ENCODE results near the gene PSMB5.

Gene PSMB5

GRCh38 chr14:23043754-23044153, 9.1 kb upstream of the PSMB5 start:
- DNase-seq (ENCODE audit: low spot score), result no peak

- no peak for DNase-seq (ENCODE audit: low spot score)
Measured at GRCh38 chr14:23043145-23043544, 8.4 kb upstream of the PSMB5 start.

DNA sequence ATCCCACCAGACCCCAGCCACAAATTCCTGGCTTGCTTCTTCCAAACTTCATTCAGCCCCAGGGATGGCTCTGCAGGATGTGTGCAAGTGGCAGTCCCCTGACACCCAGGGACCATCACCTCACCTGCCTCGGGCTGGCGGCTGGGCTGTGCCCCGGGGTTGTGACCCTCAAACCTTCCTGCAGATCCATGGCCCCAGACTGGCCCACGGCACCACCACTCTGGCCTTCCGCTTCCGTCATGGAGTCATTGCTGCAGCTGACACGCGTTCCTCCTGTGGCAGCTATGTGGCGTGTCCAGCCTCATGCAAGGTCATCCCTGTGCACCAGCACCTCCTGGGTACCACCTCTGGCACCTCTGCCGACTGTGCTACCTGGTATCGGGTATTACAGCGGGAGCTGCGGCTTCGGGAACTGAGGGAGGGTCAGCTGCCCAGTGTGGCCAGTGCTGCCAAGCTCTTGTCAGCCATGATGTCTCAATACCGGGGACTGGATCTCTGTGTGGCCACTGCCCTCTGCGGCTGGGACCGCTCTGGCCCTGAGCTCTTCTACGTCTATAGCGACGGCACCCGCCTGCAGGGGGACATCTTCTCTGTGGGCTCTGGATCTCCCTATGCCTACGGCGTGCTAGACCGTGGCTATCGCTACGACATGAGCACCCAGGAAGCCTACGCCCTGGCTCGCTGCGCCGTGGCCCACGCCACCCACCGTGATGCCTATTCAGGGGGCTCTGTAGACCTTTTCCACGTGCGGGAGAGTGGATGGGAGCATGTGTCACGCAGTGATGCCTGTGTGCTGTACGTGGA, 7.7 kb upstream of the PSMB5 start, which contains the start of gene PSMB11:
Gene PSMB11 (plus strand): TSS at position 51 of the 804 bp plus-strand sequence. CDS start 14 bp downstream, at position 65.
- no peak for DNase-seq (ENCODE audit: low spot score)

DNA sequence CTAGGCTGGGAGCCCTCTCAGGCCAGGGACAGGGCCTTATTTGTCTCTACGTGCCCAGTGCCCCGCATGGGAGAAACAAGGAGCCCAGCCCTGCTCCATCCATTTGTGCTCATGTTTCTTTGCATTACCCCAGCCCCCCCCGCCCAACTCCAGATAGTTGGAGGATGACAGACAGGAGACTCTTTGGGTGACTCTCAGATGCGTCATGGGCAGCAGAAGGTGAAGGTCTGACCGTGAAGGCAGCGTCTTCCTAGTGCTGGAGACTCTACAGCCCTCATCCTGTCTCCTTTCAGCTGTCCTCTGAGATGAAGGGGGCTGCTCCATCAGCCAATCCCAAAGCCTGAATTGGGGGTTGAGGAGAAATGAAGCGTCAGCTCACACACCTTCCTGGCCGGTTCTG, 7.0 kb upstream of the PSMB5 start:
- no peak for DNase-seq (ENCODE audit: low spot score)

DNA sequence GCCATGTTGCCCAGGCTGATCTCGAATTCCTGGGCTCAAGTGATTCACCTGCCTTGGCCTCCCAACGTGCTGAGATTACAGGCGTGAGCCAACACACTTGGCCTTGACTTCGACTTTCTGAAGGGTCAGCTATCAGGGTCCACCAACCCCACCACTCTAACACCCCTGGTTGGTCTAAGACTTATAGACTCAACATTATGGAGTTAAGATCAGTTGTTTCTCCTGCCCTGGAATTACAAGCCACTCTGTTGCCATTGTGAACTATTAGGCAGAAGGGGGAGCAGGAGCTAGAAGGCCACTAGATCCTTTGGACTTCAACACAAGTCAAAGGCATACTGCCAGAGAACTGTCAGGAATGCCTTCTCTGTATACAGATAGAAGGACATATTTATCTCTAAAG, 5.4 kb upstream of the PSMB5 start:
- no peak for DNase-seq (ENCODE audit: low spot score)

DNA sequence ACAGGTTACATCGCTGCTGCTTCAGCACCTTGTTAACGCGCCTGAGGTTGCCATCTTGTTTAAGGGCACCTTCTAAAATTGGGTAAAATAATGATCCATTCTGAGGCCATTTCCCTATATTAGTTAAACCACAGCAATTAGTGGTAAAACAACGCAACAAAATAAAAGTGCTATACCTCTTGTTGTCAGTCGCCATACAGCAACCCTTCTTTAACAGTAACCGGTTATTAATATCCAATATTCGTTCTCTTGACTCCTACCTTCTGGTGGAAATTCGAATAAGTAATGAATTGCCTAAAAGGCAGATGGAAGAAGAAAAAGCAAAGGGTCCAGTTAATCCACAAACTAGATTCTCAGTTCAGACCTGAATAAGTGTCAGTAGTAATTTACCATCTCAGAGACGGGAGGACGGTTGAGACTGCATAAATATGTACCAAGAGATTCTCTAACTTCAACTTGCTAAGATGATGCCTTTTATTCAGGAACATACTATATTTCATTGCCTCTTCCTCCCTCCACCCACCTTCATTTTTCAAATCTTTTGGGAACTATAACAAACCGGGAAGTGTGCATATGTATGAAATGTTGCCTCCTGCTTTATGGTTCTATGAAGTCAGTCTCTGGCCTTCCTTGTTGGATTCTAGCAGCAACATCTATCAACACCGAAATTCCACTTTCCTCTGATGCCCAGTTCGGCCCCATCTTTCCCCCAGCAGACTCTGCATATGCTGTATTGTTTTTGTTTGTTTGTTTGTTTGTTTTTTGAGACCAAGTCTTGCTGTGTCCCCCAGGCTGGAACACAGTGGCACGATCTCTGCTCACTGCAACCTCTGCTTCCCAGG, 824 bp upstream of the PSMB5 start:
- no peak for DNase-seq (ENCODE audit: low spot score)

- DNase-seq (ENCODE audit: low spot score), result no peak
Measured at GRCh38 chr14:23033801-23034497, 751 bp downstream of the PSMB5 start.

DNA sequence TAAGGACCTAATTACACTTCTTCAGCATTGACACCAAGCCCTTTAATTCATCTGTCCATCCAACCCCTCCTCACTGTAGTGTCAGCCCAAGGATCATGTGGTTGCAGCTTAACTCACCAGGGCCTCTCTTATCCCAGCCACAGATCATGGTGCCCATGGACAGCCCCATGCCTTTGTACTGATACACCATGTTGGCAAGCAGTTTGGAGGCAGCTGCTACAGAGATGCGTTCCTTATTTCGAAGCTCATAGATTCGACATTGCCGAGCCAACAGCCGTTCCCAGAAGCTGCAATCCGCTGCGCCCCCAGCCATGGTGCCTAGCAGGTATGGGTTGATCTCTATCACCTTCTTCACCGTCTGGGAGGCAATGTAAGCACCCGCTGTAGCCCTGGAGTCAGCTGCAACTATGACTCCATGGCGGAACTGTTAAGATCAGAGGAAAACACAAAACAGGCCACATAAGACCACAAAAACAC, 1.4 kb downstream of the PSMB5 start:
- DNase-seq (ENCODE audit: low spot score), result no peak

DNA sequence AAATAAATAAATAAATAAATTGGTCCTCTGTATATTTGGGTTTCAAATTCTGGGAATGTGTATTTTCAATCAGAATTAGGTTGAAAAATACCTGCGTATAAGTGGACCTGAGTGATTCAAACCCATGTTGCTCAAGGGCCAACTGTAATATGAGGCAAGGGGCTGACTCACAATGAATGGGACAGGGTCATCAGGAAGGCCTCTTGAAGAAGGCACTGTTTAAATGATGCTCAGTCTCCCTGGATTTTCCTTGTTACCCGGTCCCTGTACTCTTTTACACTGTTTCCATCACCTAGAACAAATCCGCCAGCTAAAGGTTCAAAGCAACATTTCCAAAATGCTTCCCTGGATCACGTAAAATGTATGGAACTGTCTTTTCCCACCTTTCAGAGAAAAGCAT, 3.8 kb downstream of the PSMB5 start:
- no peak for DNase-seq (ENCODE audit: low spot score)

- no peak for DNase-seq (ENCODE audit: low spot score)
Measured at GRCh38 chr14:23028799-23029198, 5.9 kb downstream of the PSMB5 start.

- DNase-seq (ENCODE audit: low spot score), result no peak
Measured at GRCh38 chr14:23025151-23025814, 9.4 kb downstream of the PSMB5 start.

DNA sequence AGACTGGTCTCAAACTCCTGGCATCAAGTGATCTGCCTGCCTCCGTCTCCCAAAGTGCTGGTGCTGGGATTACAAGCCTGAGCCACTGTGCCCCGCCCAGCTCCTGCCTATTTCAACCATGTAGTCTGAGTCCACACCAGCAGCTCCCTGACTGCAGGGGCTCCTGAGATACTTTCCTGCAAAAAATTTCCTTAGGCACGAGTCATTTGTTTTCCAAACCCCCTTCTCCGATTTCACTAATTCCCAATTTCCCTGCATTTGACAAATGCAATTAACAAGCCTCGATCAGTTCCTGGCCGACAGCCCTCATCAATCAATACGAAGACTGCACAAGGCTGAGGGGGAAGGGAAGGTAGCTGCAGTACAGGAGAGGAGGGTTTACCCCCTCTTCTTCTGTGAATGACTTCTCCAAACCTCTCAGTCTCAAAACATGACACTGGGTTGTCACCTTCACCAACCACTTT, 10.1 kb downstream of the PSMB5 start:
- no peak for DNase-seq (ENCODE audit: low spot score)

DNA sequence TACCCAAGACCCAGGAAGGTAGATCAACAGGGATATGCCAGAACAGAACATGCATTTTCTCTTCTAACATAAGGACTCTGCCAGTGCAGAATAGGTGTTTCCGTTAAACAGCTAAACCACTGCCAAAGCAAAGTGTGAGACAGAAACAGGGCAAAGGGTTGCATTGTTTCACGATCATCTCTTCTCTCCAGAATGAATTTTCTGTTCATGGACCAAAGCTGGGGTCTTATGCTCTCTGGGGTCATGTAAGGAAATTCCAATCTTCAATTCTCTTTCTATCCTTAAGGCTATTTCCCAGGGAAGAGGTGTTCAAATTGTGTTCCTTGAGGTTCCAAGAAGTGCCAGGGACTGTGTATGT, 10.9 kb downstream of the PSMB5 start:
- DNase-seq (ENCODE audit: low spot score), result no peak

DNA sequence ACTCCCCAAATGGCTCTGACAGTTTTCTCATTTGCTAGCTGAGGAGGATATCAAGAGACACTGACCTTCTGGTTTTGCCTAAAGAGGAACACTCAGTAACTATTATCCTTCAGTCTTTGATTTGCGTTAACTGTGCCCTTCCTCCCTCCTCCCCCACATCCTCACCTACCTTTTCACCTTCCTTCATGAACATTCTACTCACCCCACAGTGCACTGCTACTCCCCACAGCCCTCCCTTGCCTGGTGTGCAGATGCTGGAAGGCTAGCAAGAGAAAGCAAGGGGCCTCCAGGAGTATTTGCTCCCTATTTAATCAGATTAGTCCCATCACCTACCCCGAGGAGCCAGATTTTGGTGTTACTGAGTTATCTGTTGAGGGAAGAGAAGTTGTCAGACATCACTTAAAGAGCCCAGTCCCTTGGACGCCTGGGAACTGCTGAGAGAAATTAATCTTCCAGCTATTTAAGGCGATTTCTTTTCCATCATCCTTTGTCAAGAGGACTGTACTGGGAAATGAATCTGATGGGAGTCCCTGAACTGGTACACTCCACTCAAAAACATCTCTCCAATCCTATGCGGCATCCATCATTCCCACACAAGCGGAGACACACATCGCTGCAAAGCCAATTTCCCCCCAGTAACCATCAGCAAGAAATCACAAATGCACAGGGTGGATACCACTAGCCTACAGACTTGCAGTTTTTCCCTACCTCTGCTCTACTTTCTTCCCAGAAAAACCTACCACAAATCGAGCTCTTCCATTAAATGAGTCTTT, 11.5 kb downstream of the PSMB5 start:
- DNase-seq (ENCODE audit: low spot score), result no peak

DNA sequence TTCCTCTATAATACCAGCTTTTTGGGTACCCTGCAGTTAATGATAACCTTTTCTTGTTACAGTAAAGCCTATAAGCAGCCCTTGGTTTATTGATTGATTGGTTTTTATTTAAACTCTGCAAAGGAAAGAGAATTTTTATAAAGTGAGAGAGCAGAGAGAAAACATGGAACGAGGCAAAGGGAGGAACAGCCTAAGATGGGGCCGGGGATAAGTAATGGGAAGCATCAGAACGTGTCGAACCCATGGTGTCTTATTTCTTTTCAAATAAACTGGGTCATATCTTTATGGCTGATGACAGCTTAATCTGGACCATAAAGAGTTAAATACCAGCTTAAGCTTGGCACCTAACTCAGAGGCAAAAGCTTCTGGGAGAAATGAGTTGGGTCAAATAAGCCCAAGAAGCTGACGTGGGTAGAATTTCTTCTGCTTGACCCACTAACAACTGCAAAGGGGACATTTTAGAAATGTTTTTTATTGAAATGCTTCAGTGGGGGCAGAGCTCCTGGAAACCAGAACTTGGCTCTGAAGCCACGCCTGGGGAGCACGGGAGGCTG, 12.7 kb downstream of the PSMB5 start:
- DNase-seq (ENCODE audit: low spot score), result no peak

DNA sequence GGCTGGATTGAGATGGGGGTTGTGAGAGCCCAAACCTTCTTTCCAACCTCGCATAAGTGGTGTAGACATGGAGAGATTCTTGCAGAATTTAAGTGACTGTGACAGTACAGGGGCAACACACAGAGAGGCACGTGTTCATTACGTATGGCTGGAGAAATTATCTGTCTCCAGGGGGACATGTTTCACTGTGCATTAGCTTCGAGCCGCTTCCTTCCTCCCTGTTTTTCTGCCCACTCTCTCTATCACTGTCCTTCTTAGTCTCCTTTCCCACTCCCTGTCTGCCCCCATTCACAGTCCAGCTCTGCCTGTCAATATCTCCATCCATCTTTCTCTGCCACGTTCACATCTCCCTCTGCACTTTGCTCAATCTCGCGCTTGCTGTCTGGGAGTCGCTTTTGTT, 13.3 kb downstream of the PSMB5 start:
- no peak for DNase-seq (ENCODE audit: low spot score)

DNA sequence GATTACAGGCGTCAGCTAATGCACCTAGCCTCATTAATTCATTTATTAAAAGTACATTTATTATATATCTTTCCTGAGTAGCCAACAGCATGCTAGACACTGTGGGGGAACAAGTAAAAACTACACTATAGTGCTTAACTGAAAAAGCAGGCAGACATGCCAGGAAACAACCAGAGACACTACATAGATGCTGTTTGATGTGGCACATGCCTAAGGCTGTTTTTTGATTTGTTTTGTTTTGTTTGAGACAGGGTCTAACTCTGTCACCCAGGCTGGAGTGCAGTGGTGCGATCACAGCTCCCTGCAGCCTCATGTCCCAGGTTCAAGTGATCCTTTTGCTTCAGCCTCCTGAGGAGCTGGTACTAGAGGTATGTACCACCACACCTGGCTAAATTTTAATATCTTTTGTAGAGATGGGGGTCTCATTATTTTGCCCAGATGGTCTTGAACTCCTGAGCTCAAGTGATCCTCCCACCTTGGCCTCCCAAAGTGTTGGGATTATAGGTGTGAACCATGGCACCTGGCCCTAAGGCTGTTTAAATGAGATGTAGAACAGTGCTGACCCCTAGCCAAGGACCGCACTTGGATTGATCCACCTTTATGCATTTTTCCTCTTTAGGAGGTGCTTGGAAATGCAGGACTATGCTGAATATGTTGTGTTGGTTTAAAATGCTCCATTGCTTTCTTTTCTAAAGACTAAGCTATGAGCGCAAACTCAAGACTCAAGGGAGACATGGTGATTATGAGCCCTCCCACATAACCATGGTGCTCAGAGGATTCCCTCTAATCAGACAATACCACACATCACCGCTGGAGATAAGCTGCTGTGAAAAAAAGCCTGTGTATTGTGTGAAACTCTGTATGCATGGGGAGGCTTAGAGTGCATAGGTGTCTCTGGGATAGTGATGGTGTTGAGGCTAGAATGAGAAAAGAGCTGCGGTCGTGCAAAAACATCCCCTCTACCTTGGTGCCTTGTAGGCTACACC, 14.3 kb downstream of the PSMB5 start:
- no peak for DNase-seq (ENCODE audit: low spot score)

DNA sequence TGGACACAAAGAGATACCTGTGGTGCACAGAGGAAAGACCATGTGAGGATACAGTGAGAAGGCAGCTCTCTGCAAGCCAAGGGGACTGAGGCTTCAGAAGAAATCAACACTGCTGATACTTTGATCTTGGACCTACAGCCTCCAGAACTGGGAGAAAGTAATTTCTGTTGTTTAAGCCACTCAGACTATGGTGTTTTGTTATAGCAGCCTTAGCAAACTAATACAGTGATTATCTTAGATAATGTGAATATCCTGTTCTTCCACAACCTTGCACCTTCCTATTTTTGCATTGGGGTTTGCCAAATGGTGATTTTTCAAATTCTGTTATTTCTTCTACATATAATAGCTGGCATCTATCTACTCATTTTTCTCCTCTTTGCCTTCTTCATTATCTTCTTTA, 16.6 kb downstream of the PSMB5 start:
- DNase-seq (ENCODE audit: low spot score), result no peak

GRCh38 chr14:23017091-23017490, 17.6 kb downstream of the PSMB5 start:
- DNase-seq (ENCODE audit: low spot score), result no peak

GRCh38 chr14:23015618-23016017, 19.1 kb downstream of the PSMB5 start:
- no peak for DNase-seq (ENCODE audit: low spot score)
